ENCODE measurements around the gene SNAPC5.
"Not testable (repeated sequence)": the region's sequence is repeated elsewhere in the genome, so short reads cannot be mapped to it uniquely, and the experiment has no call there.

SNAPC5 gene

GRCh38 chr15:66497502-66498455 lies at the start of gene SNAPC5:
SNAPC5 (minus strand) TSS chr15:66497762; CDS start chr15:66497731, 31 bp downstream.
- peak; percentile 100 for DNase-seq
- in situ Hi-C loops (cut with MboI; ENCODE audit: low pct_unique_long_range_greater_than_20kb, low sequenced_read_pairs) = no loop called here

GRCh38 chr15:66545255-66545654 lies 47.7 kb upstream of the SNAPC5 start:
- in situ Hi-C loops (cut with MboI; ENCODE audit: low pct_unique_long_range_greater_than_20kb, low sequenced_read_pairs) = no loop called here
- DNase-seq = no peak

GRCh38 chr15:66542896-66543295 lies 45.3 kb upstream of the SNAPC5 start:
- no peak for DNase-seq
- in situ Hi-C loops (cut with MboI; ENCODE audit: low pct_unique_long_range_greater_than_20kb, low sequenced_read_pairs) = no loop called here

GRCh38 chr15:66535056-66535455 lies 37.5 kb upstream of the SNAPC5 start:
- DNase-seq = no peak
- in situ Hi-C loops (cut with MboI; ENCODE audit: low pct_unique_long_range_greater_than_20kb, low sequenced_read_pairs) = no loop called here

GRCh38 chr15:66524838-66525237 lies 27.3 kb upstream of the SNAPC5 start:
- in situ Hi-C loops (cut with MboI; ENCODE audit: low pct_unique_long_range_greater_than_20kb, low sequenced_read_pairs) = no loop called here
- DNase-seq = no peak

- DNase-seq = no peak
- in situ Hi-C loops (cut with MboI; ENCODE audit: low pct_unique_long_range_greater_than_20kb, low sequenced_read_pairs) = no loop called here
Measured at GRCh38 chr15:66523926-66524325, 26.4 kb upstream of the SNAPC5 start.

- DNase-seq = no peak
- in situ Hi-C loops (cut with MboI; ENCODE audit: low pct_unique_long_range_greater_than_20kb, low sequenced_read_pairs) = no loop called here
Measured at GRCh38 chr15:66515901-66516322, 18.4 kb upstream of the SNAPC5 start.

- no peak for DNase-seq
- in situ Hi-C loops (cut with MboI; ENCODE audit: low pct_unique_long_range_greater_than_20kb, low sequenced_read_pairs) = no loop called here
Measured at GRCh38 chr15:66514586-66514985, 17.0 kb upstream of the SNAPC5 start.

GRCh38 chr15:66508293-66508883 lies 10.8 kb upstream of the SNAPC5 start:
- in situ Hi-C loops (cut with MboI; ENCODE audit: low pct_unique_long_range_greater_than_20kb, low sequenced_read_pairs) = no loop called here
- DNase-seq = no peak

- in situ Hi-C loops (cut with MboI; ENCODE audit: low pct_unique_long_range_greater_than_20kb, low sequenced_read_pairs) = no loop called here
- DNase-seq = no peak
Measured at GRCh38 chr15:66505818-66506217, 8.3 kb upstream of the SNAPC5 start.

- DNase-seq = no peak
- in situ Hi-C loops (cut with MboI; ENCODE audit: low pct_unique_long_range_greater_than_20kb, low sequenced_read_pairs) = no loop called here
Measured at GRCh38 chr15:66505430-66505811, 7.9 kb upstream of the SNAPC5 start.

GRCh38 chr15:66504563-66505429 lies 7.2 kb upstream of the SNAPC5 start, which contains the start of the genes RPL4 and ZWILCH:
RPL4 (minus strand) TSS chr15:66504855; CDS start chr15:66504790, 65 bp downstream.
ZWILCH (plus strand) TSS chr15:66505326; CDS start chr15:66505339, 13 bp downstream.
- in situ Hi-C loops (cut with MboI; ENCODE audit: low pct_unique_long_range_greater_than_20kb, low sequenced_read_pairs) = no loop called here
- peak; percentile 96 for DNase-seq

GRCh38 chr15:66503780-66504562 lies 6.4 kb upstream of the SNAPC5 start:
- no peak for DNase-seq
- in situ Hi-C loops (cut with MboI; ENCODE audit: low pct_unique_long_range_greater_than_20kb, low sequenced_read_pairs) = no loop called here

GRCh38 chr15:66503041-66503648 lies 5.6 kb upstream of the SNAPC5 start:
- DNase-seq; in situ Hi-C loops (cut with MboI; ENCODE audit: low pct_unique_long_range_greater_than_20kb, low sequenced_read_pairs): not testable (repeated sequence)

GRCh38 chr15:66502491-66502890 lies 4.9 kb upstream of the SNAPC5 start:
- in situ Hi-C loops (cut with MboI; ENCODE audit: low pct_unique_long_range_greater_than_20kb, low sequenced_read_pairs) = no loop called here
- no peak for DNase-seq

- DNase-seq; in situ Hi-C loops (cut with MboI; ENCODE audit: low pct_unique_long_range_greater_than_20kb, low sequenced_read_pairs): not testable (repeated sequence)
Measured at GRCh38 chr15:66500346-66500745, 2.8 kb upstream of the SNAPC5 start.

- in situ Hi-C loops (cut with MboI; ENCODE audit: low pct_unique_long_range_greater_than_20kb, low sequenced_read_pairs) = no loop called here
- DNase-seq = peak; percentile 73
Measured at GRCh38 chr15:66498501-66499386, 1.2 kb upstream of the SNAPC5 start.

Data from KBM-7 (cell line).